GM12878 (cell line): ENCODE results near the gene KLC4.

Experiments used
- BHLHE40 ChIP-seq, 2 experiments: fragments of 450-650 bp in 1 of 2; IDR thresholded peaks; 2 replicates each; pipeline ENCODE4 v1.6.1; 2011 to 2017; ENCODE audit warnings: low read depth in 2 of 2, borderline replicate concordance in 1 of 2, improper control_type of control experiment in 1 of 2, low read length in 1 of 2, mild to moderate bottlenecking in 1 of 2
- CHD2 ChIP-seq: IDR thresholded peaks from 2 replicates; pipeline ENCODE4 v1.6.1; 2011; ENCODE audit warnings: low read depth, low read length, improper control_type of control experiment, borderline replicate concordance
- ESRRA ChIP-seq: IDR thresholded peaks from 2 replicates; pipeline ENCODE4 v1.6.1; 2012; ENCODE audit warnings: mild to moderate bottlenecking, low read length, improper control_type of control experiment
- MXI1 ChIP-seq: fragments of 150-350 bp; IDR thresholded peaks from 2 replicates; pipeline ENCODE4 v1.6.1; 2011; ENCODE audit warnings: low read depth, mild to moderate bottlenecking, inconsistent platforms, low read length, improper control_type of control experiment
- NFIC ChIP-seq: IDR thresholded peaks from 2 replicates; pipeline ENCODE4 v1.6.1; 2012; ENCODE audit warnings: low read depth, mild to moderate bottlenecking, inconsistent platforms, low read length, moderate library complexity
- POLR2A ChIP-seq: IDR thresholded peaks from 2 replicates; pipeline ENCODE4 v1.6.1; 2011; ENCODE audit warnings: low read depth, mild to moderate bottlenecking, low read length
- POLR2AphosphoS5 ChIP-seq: IDR thresholded peaks from 2 replicates; pipeline ENCODE4 v1.6.1; 2011; ENCODE audit warnings: mild to moderate bottlenecking, low read length, inconsistent platforms
- RB1 ChIP-seq: fragments of 450-650 bp; formaldehyde crosslinking; IDR thresholded peaks from 2 replicates; pipeline ENCODE4 v1.6.1; 2017; ENCODE audit warnings: mild to moderate bottlenecking, borderline replicate concordance
- RBBP5 ChIP-seq: fragments of 200-600 bp; sonication (generic); conservative IDR thresholded peaks from 2 replicates; pipeline ENCODE4 v1.6.1; 2016
- SREBF2 ChIP-seq: IDR thresholded peaks from 2 replicates; pipeline ENCODE4 v1.6.1; 2012; ENCODE audit warnings: mild to moderate bottlenecking, low read length
- SUZ12 ChIP-seq: fragments of 200-600 bp; sonication (generic); IDR thresholded peaks from one replicate; pipeline ENCODE4 v1.6.1; 2018; ENCODE audit warnings: antibody characterized with exemption, mild to moderate bottlenecking; ENCODE audit not compliant: unreplicated experiment
- TF ChIP-seq, protein P1 (sequence below), 3 experiments: IDR thresholded peaks in 2 of 3; conservative IDR thresholded peaks in 1 of 3; 2 replicates each; pipeline ENCODE4 v1.5.1; 2011; ENCODE audit warnings: low read depth in 3 of 3, low read length in 3 of 3, mild to moderate bottlenecking in 3 of 3, control low read depth in 2 of 3, moderate library complexity in 2 of 3, inconsistent platforms in 1 of 3, mixed read lengths in 1 of 3; ENCODE audit not compliant: control insufficient read depth in 2 of 3, insufficient read depth in 1 of 3; ENCODE audit errors: extremely low read depth in 1 of 3

DNA sequence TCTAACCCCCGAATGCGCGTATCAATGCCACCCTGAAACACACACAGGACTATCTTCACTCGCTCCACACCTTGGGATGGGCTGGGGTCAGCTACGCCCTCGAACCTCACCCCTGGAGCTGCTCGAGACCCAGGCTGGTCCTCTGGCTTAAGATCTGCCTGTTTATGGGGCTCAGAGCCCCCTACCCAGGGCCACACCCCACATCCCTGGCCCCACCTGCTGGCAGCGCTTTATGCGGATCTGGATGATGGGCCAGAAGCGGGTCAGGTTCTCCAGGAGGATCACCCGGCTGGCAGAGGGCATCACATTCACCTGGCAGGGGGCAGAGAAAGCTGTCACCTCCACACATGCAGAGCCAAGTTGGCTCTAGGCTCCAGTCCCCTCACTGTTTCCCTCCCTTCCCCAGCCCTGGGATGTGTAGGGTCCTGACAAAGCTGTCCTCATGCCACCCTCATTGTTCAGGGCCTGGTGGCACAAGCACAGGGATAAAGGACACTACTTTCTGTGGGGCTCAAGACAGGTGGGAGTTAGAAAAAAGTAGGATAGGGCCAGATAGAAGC is 14.0 kb upstream of the KLC4 start:
- no peak for TF ChIP-seq SUZ12
- TF ChIP-seq SREBF2: no peak
- TF ChIP-seq POLR2A: no peak
- TF ChIP-seq ESRRA: no peak
- TF ChIP-seq RBBP5: no peak
- TF ChIP-seq POLR2AphosphoS5: no peak
- TF ChIP-seq MXI1: no peak
- TF ChIP-seq, protein P1, sequence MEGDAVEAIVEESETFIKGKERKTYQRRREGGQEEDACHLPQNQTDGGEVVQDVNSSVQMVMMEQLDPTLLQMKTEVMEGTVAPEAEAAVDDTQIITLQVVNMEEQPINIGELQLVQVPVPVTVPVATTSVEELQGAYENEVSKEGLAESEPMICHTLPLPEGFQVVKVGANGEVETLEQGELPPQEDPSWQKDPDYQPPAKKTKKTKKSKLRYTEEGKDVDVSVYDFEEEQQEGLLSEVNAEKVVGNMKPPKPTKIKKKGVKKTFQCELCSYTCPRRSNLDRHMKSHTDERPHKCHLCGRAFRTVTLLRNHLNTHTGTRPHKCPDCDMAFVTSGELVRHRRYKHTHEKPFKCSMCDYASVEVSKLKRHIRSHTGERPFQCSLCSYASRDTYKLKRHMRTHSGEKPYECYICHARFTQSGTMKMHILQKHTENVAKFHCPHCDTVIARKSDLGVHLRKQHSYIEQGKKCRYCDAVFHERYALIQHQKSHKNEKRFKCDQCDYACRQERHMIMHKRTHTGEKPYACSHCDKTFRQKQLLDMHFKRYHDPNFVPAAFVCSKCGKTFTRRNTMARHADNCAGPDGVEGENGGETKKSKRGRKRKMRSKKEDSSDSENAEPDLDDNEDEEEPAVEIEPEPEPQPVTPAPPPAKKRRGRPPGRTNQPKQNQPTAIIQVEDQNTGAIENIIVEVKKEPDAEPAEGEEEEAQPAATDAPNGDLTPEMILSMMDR (IDR thresholded peaks at IDR 0.05 in 2 of 3, conservative IDR thresholded peaks at IDR 0.05 in 1 of 3; ENCODE audit: control insufficient read depth in 2 of 3, extremely low read depth in 1 of 3, insufficient read depth in 1 of 3, low read depth in 3 of 3, low read length in 3 of 3): no peak
- TF ChIP-seq CHD2: no peak
- no peak for TF ChIP-seq NFIC
- TF ChIP-seq RB1: no peak
- TF ChIP-seq BHLHE40 (IDR thresholded peaks at IDR 0.05; ENCODE audit: borderline replicate concordance in 1 of 2, low read depth in 2 of 2, low read length in 1 of 2): no peak
